Stimulated activated CD4-positive, alpha-beta T cell treated with anti-CD3 and anti-CD28 coated beads, Interleukin-15, amount 100 ng/mL, for 24 hours (primary cell): ENCODE data around the gene ISX.

Source experiments
- DNase-seq: peaks from one replicate; pipeline ENCODE4 v3.0.0-alpha.2; 2020

Gene ISX

GRCh38 chr22:35114131-35114980 is 48.4 kb downstream of the ISX start:
- DNase-seq, result no peak

GRCh38 chr22:35115515-35115914 is 49.6 kb downstream of the ISX start:
- no peak for DNase-seq

GRCh38 chr22:35116269-35116668 is 50.3 kb downstream of the ISX start:
- no peak for DNase-seq

- no peak for DNase-seq
Measured at GRCh38 chr22:35116817-35117216, 50.9 kb downstream of the ISX start.

- no peak for DNase-seq
Measured at GRCh38 chr22:35119494-35119893, 53.5 kb downstream of the ISX start.

GRCh38 chr22:35124691-35125219 is 58.8 kb downstream of the ISX start:
- no peak for DNase-seq

- DNase-seq, result no peak
Measured at GRCh38 chr22:35126993-35127392, 61.0 kb downstream of the ISX start.

GRCh38 chr22:35128637-35129036 is 62.7 kb downstream of the ISX start:
- no peak for DNase-seq

- no peak for DNase-seq
Measured at GRCh38 chr22:35131525-35132000, 65.6 kb downstream of the ISX start.

- no peak for DNase-seq
Measured at GRCh38 chr22:35132568-35132967, 66.6 kb downstream of the ISX start.

GRCh38 chr22:35133702-35134380 is 67.9 kb downstream of the ISX start:
- no peak for DNase-seq

- DNase-seq, result no peak
Measured at GRCh38 chr22:35134637-35135036, 68.7 kb downstream of the ISX start.

GRCh38 chr22:35135165-35135564 is 69.2 kb downstream of the ISX start:
- DNase-seq, result no peak
